IMR-90 (cell line): ENCODE measurements around the gene MNDA. TPM values are rescaled to one million over a fixed set of nuclear protein-coding genes. Genes with fewer than 3 reads are reported as not detected.
"Not testable (repeated sequence)": the region's sequence is repeated elsewhere in the genome, so short reads cannot be mapped to it uniquely, and the experiment has no call there.

Source experiments
- ATAC-seq: fragments of 200-7000 bp; cut with Tn5 transposase; 2 replicates; pipeline ENCODE4 v1.9.1; 2020; ENCODE audit warnings: low read depth, mild to moderate bottlenecking, moderate library complexity
- BruUV-seq: library from RNA; stranded (reverse); fragments of 400-500 nt; replicated peaks from 2 replicates; lab custom pipeline; 2021; lab: Mats Ljungman, UMichigan
- CTCF ChIA-PET: fragments of 300-600 bp; formaldehyde crosslinking; extraction: SDS; loops from one replicate; lab custom pipeline; 2021; ENCODE audit warnings: antibody characterized with exemption; lab: Yijun Ruan, JAX
- POLR2A ChIA-PET: fragments of 300-600 bp; sonication (Branson Sonifier 250); formaldehyde crosslinking; loops from one replicate; lab custom pipeline; 2022; ENCODE audit warnings: antibody characterized with exemption; ENCODE audit not compliant: unreplicated experiment; lab: Charles Lee
- DNase-seq: peaks from one replicate; pipeline ENCODE4 v3.0.0; 2013
- H2AFZ ChIP-seq: replicated peaks from 2 replicates; pipeline ENCODE3; 2013; ENCODE audit warnings: low read length, mild to moderate bottlenecking; ENCODE audit not compliant: poor library complexity
- H2AK5ac ChIP-seq: 2 replicates; pipeline ENCODE4 v1.6.1; 2013; ENCODE audit warnings: low read depth, low read length, inconsistent platforms
- H2AK9ac ChIP-seq: replicated peaks from 2 replicates; pipeline ENCODE3; 2013; ENCODE audit warnings: mild to moderate bottlenecking, low read depth, low read length, moderate library complexity; ENCODE audit not compliant: poor library complexity
- H2BK120ac ChIP-seq: 2 replicates; pipeline ENCODE4 v1.6.1; 2013; ENCODE audit warnings: low read depth, low read length, inconsistent platforms
- H2BK15ac ChIP-seq: 3 replicates; pipeline ENCODE4 v1.6.1; 2013; ENCODE audit warnings: low read depth, low read length, inconsistent platforms
- H2BK20ac ChIP-seq: 2 replicates; pipeline ENCODE4 v1.6.1; 2013; ENCODE audit warnings: low read depth, mild to moderate bottlenecking, inconsistent platforms, low read length, moderate library complexity
- H2BK5ac ChIP-seq: 2 replicates; pipeline ENCODE4 v1.6.1; 2013; ENCODE audit warnings: mild to moderate bottlenecking, low read depth, low read length, inconsistent platforms; ENCODE audit not compliant: poor library complexity, severe bottlenecking
- H3K14ac ChIP-seq: replicated peaks from 2 replicates; pipeline ENCODE4 v1.6.1; 2013; ENCODE audit warnings: low read depth, low read length, inconsistent platforms
- H3K18ac ChIP-seq: 2 replicates; pipeline ENCODE4 v1.6.1; 2013; ENCODE audit warnings: low read depth, low read length, control low read depth
- H3K23ac ChIP-seq: 2 replicates; pipeline ENCODE4 v1.6.1; 2013; ENCODE audit warnings: low read depth, low read length, inconsistent platforms
- H3K27ac ChIP-seq: 2 replicates; pipeline ENCODE4 v1.5.1; 2013; ENCODE audit warnings: mild to moderate bottlenecking, control low read depth, low read length; ENCODE audit not compliant: insufficient read depth
- H3K27me3 ChIP-seq: 2 replicates; pipeline ENCODE4 v1.6.1; 2013; ENCODE audit warnings: low read length; ENCODE audit not compliant: control insufficient read depth, insufficient read depth
- H3K36me3 ChIP-seq: 2 replicates; pipeline ENCODE4 v1.6.1; 2013; ENCODE audit warnings: low read length, mixed read lengths; ENCODE audit not compliant: control insufficient read depth, insufficient read depth
- H3K4ac ChIP-seq: 2 replicates; pipeline ENCODE4 v1.6.1; 2013; ENCODE audit warnings: low read depth, low read length, inconsistent platforms
- H3K4me1 ChIP-seq: 2 replicates; pipeline ENCODE4 v1.6.1; 2013; ENCODE audit warnings: low read length, mixed read lengths; ENCODE audit not compliant: control insufficient read depth, insufficient read depth
- H3K4me2 ChIP-seq: 2 replicates; pipeline ENCODE4 v1.6.1; 2013; ENCODE audit warnings: low read depth, mild to moderate bottlenecking, control low read depth, low read length, moderate library complexity
- H3K4me3 ChIP-seq: 2 replicates; pipeline ENCODE4 v1.5.1; 2013; ENCODE audit warnings: low read depth, mild to moderate bottlenecking, control low read depth, low read length, moderate library complexity; ENCODE audit not compliant: insufficient read depth
- H3K56ac ChIP-seq: 2 replicates; pipeline ENCODE4 v1.6.1; 2013; ENCODE audit warnings: low read length, inconsistent platforms; ENCODE audit not compliant: insufficient read depth; ENCODE audit errors: extremely low read depth
- H3K79me1 ChIP-seq, 2 experiments: 2 replicates each; pipeline ENCODE4 v1.6.1; 2013; ENCODE audit warnings: low read length in 2 of 2, inconsistent platforms in 1 of 2, low read depth in 1 of 2
- H3K9ac ChIP-seq: 2 replicates; pipeline ENCODE4 v1.6.1; 2013; ENCODE audit warnings: low read depth, low read length, control low read depth
- H3K9me1 ChIP-seq: 2 replicates; pipeline ENCODE4 v1.6.1; 2013; ENCODE audit warnings: low read length, inconsistent platforms; ENCODE audit not compliant: insufficient read depth
- H3K9me3 ChIP-seq: 2 replicates; pipeline ENCODE4 v1.6.1; 2013; ENCODE audit warnings: low read length; ENCODE audit not compliant: control insufficient read depth, insufficient read depth
- H4K20me1 ChIP-seq: 2 replicates; pipeline ENCODE4 v1.6.1; 2013; ENCODE audit warnings: low read length, inconsistent platforms; ENCODE audit not compliant: insufficient read depth
- H4K5ac ChIP-seq: 2 replicates; pipeline ENCODE4 v1.6.1; 2013; ENCODE audit warnings: mild to moderate bottlenecking, low read depth, low read length, control low read depth
- H4K8ac ChIP-seq, 2 experiments: 2 replicates each; pipeline ENCODE4 v1.6.1; 2013; ENCODE audit warnings: low read depth in 2 of 2, low read length in 2 of 2, control low read depth in 1 of 2, inconsistent platforms in 1 of 2
- H4K91ac ChIP-seq: 2 replicates; pipeline ENCODE4 v1.6.1; 2013; ENCODE audit warnings: low read depth, low read length, inconsistent platforms; ENCODE audit not compliant: insufficient read depth
- CEBPB ChIP-seq: IDR thresholded peaks from 2 replicates; pipeline ENCODE4 v1.6.1; 2012; ENCODE audit warnings: low read depth, low read length, improper control_type of control experiment
- RAD21 ChIP-seq: IDR thresholded peaks from 2 replicates; pipeline ENCODE4 v1.6.1; 2012; ENCODE audit warnings: low read length, improper control_type of control experiment
- WGBS, 2 experiments: methylation state at CpG; one replicate each; pipeline versions ENCODE4 v1.1.5 to v1.1.7; 2013; ENCODE audit warnings: missing lambda C conversion rate in 2 of 2; ENCODE audit not compliant: insufficient read length in 1 of 2; ENCODE audit errors: extremely low coverage in 2 of 2; 5-methylcytosine and 5-hydroxymethylcytosine counted together
- dilution Hi-C: fragments of 300-500 bp; cut with HindIII; formaldehyde crosslinking; loops from one replicate; pipeline ENCODE4 v1.14.3; 2018; ENCODE audit warnings: low sequenced_read_pairs; ENCODE audit not compliant: unreplicated experiment
- in situ Hi-C: fragments of 300-500 bp; cut with MboI; formaldehyde crosslinking; loops from 3 replicates; pipeline ENCODE4 v1.14.3; 2019; ENCODE audit warnings: low sequenced_read_pairs, inconsistent platforms, mixed read lengths
- intact Hi-C: fragments of 100-400 bp; cut with micrococcal nuclease; formaldehyde crosslinking; loops from 2 replicates; pipeline ENCODE4 v1.10.0; 2022
- polyA plus RNA-seq, 3 experiments: library from polyadenylated mRNA; depleted of rRNA; stranded (reverse); fragments of >200 nt; gene quantifications; 2 replicates each; pipeline ENCODE4 v1.2.3, GENCODE V29; 2012; ENCODE audit warnings: low replicate concordance in 1 of 3
- total RNA-seq: library from RNA; depleted of rRNA; stranded (reverse); fragments of >200 nt; gene quantifications from 2 replicates; pipeline ENCODE4 v1.2.3, GENCODE V29; 2012
- TF ChIP-seq, protein P1 (sequence below): fragments of 150-350 bp; IDR thresholded peaks from 2 replicates; pipeline ENCODE4 v1.6.1; 2017; ENCODE audit warnings: mild to moderate bottlenecking, antibody characterized with exemption, low read length, low read depth

The MNDA gene
- total and polyA plus RNA-seq, 2 of the 4 experiments (the other 2 are of a cell fraction), result not detected

DNA sequence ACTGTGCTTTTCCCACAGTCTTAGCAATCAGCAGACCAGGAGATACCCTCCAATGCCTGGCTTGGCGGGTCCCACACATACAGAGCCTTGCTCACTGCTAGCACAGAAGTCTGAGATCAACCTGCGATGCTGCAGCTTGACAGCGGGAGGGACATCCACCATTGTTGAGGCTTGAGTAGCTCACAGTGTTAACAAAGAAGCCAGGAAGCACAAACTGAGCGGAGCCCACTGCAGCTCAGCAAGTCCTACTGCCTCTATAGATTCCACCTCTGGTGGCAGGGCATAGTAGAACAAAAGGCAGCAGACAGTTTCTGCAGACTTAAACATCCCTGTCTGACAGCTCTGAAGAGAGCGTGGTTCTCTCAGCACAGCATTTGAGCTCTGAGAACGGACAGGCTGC lies 33.4 kb downstream of the MNDA start:
- H3K79me1 ChIP-seq, result no peaks in the 10 kb centered on the region
- WGBS, 2 experiments, result 28% methylated on average over 2 of the region's 6 CpGs; no CpG with 5 or more reads in 1 of the 2 experiments
- no peak overlapping the region for H4K91ac ChIP-seq
- ChIA-PET CTCF (no interaction called here), POLR2A (no interaction called here)
- H3K18ac ChIP-seq, result no peak overlapping the region
- H2AK5ac ChIP-seq, result no peak overlapping the region
- in situ Hi-C loops (no loop called here), intact Hi-C loops (no loop called here), dilution Hi-C loops (no loop called here)
- TF ChIP-seq CEBPB (no peak), RAD21 (no peak)
- TF ChIP-seq, protein P1, sequence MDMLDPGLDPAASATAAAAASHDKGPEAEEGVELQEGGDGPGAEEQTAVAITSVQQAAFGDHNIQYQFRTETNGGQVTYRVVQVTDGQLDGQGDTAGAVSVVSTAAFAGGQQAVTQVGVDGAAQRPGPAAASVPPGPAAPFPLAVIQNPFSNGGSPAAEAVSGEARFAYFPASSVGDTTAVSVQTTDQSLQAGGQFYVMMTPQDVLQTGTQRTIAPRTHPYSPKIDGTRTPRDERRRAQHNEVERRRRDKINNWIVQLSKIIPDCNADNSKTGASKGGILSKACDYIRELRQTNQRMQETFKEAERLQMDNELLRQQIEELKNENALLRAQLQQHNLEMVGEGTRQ, result no peak
- H3K27me3 ChIP-seq, result no peaks in the 10 kb centered on the region
- no peak overlapping the region for H3K56ac ChIP-seq
- H3K9ac ChIP-seq, result no peak overlapping the region
- H3K9me1 ChIP-seq, result no peaks in the 10 kb centered on the region
- H3K14ac ChIP-seq, result no peak overlapping the region
- H3K4me2 ChIP-seq, result no peak overlapping the region
- no TSS peak for BruUV-seq
- H3K36me3 ChIP-seq, result no peaks in the 10 kb centered on the region
- H2BK15ac ChIP-seq, result no peak overlapping the region
- peaks cover 3% of the 10 kb centered on the region; the same call in 1 of the 2 replicates for H3K9me3 ChIP-seq
- no peak for DNase-seq
- H3K27ac ChIP-seq, result no peak overlapping the region
- H2AK9ac ChIP-seq, result no peak overlapping the region
- no peaks in the 10 kb centered on the region for H3K4me1 ChIP-seq
- H2BK5ac ChIP-seq, result no peak overlapping the region
- no peak overlapping the region for H2BK120ac ChIP-seq
- H2BK20ac ChIP-seq, result no peak overlapping the region
- H4K5ac ChIP-seq, result no peak overlapping the region
- H4K8ac ChIP-seq, result no peak overlapping the region
- H3K4ac ChIP-seq, result no peak overlapping the region
- H3K4me3 ChIP-seq, result no peak overlapping the region
- H2AFZ ChIP-seq, result no peak overlapping the region
- no peaks in the 10 kb centered on the region for H4K20me1 ChIP-seq
- no peak overlapping the region for H3K23ac ChIP-seq
- ATAC-seq, result no peak

DNA sequence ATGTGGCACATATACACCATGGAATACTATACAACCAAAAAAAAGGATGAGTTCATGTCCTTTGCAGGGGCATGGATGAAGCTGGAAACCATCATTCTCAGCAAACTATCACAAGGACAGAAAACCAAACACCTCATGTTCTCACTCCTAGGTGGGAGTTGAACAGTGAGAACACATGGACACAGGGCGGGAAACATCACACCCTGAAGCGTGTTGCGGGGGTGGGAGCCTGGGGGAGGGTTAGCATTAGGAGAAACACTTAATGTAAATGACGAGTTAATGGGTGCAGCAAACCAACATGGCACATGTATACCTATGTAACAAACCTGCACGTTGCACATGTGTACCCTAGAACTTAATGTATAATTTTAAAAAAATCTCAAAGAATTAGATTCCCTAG lies 39.3 kb downstream of the MNDA start:
- H4K91ac ChIP-seq, H2AK9ac ChIP-seq, H4K8ac ChIP-seq, BruUV-seq, H3K36me3 ChIP-seq, DNase-seq, H2AK5ac ChIP-seq, H3K23ac ChIP-seq, H3K4me2 ChIP-seq, H3K9me3 ChIP-seq, H3K9ac ChIP-seq, in situ Hi-C loops, H2BK5ac ChIP-seq, H3K56ac ChIP-seq, H3K9me1 ChIP-seq, POLR2A ChIA-PET, H3K4ac ChIP-seq, H3K27ac ChIP-seq, H3K18ac ChIP-seq, intact Hi-C loops, H2BK20ac ChIP-seq, H2BK120ac ChIP-seq, CTCF ChIA-PET, H3K79me1 ChIP-seq, H3K4me3 ChIP-seq, ATAC-seq, H4K5ac ChIP-seq, H4K20me1 ChIP-seq, H3K27me3 ChIP-seq, H2BK15ac ChIP-seq, H2AFZ ChIP-seq, dilution Hi-C loops, H3K4me1 ChIP-seq, H3K14ac ChIP-seq: not testable (repeated sequence)
- no CpG with 5 or more reads among the region's 5 CpGs for WGBS, 2 experiments
